Glutamatergic neuron (in vitro differentiated cells): ENCODE data around the gene GOLGA8J. TPM values are rescaled to one million over a fixed set of nuclear protein-coding genes. Genes with fewer than 3 reads are reported as not detected.

Experiments
- DNase-seq: peaks from one replicate; pipeline ENCODE4 v3.0.0; 2022
- H3K27ac Mint-ChIP-seq: one replicate; pipeline ENCODE4 v1.8.0; 2020; ENCODE audit warnings: mild to moderate bottlenecking, mixed read lengths, inconsistent platforms; ENCODE audit not compliant: unreplicated experiment
- H3K27me3 Mint-ChIP-seq: one replicate; pipeline ENCODE4 v1.8.0; 2020; ENCODE audit warnings: mild to moderate bottlenecking, moderate library complexity, mixed read lengths, inconsistent platforms; ENCODE audit not compliant: unreplicated experiment
- H3K36me3 Mint-ChIP-seq: one replicate; pipeline ENCODE4 v1.8.0; 2020; ENCODE audit warnings: mild to moderate bottlenecking, mixed read lengths, inconsistent platforms; ENCODE audit not compliant: unreplicated experiment
- H3K4me1 Mint-ChIP-seq: one replicate; pipeline ENCODE4 v1.8.0; 2020; ENCODE audit warnings: mild to moderate bottlenecking, low read depth, mixed read lengths, inconsistent platforms; ENCODE audit not compliant: unreplicated experiment
- H3K4me3 Mint-ChIP-seq: one replicate; pipeline ENCODE4 v1.8.0; 2020; ENCODE audit warnings: mild to moderate bottlenecking, mixed read lengths, inconsistent platforms; ENCODE audit not compliant: unreplicated experiment
- H3K9me3 Mint-ChIP-seq: one replicate; pipeline ENCODE4 v1.8.0; 2020; ENCODE audit warnings: mild to moderate bottlenecking, moderate library complexity, mixed read lengths, inconsistent platforms; ENCODE audit not compliant: unreplicated experiment
- CTCF ChIP-seq: fragments of 200-600 bp; sonication (generic); IDR thresholded peaks from one replicate; pipeline ENCODE4 v1.5.0; 2021; ENCODE audit not compliant: partially characterized antibody, unreplicated experiment
- total RNA-seq: library from RNA; stranded (reverse); fragmentation: NEBNext Ultra II Directional; extraction: Animal tissue kit (Norgen Biotek cat#: 25700); gene quantifications from one replicate; pipeline ENCODE4 v1.2.1, GENCODE V29; 2021; ENCODE audit not compliant: unreplicated experiment

The GOLGA8J gene
- total RNA-seq, 1 donor from 2014 or later: not detected

- no peak for DNase-seq
- Mint-ChIP-seq H3K9me3 (peaks cover 3% of the 10 kb centered on the region), H3K27ac (peak overlapping the region; percentile 45), H3K27me3 (peaks cover 2% of the 10 kb centered on the region), H3K36me3 (no peaks in the 10 kb centered on the region), H3K4me1 (peaks cover 7% of the 10 kb centered on the region), H3K4me3 (no peak overlapping the region)
- no peak for TF ChIP-seq CTCF
These were observed 36.3 kb upstream of the GOLGA8J start for GRCh38 chr15:30046430-30046829.

GRCh38 chr15:30055604-30056003, 27.2 kb upstream of the GOLGA8J start:
- Mint-ChIP-seq H3K36me3 (no peaks in the 10 kb centered on the region), H3K27me3 (peaks cover 3% of the 10 kb centered on the region), H3K27ac (no peak overlapping the region), H3K9me3 (no peaks in the 10 kb centered on the region), H3K4me1 (no peaks in the 10 kb centered on the region), H3K4me3 (no peak overlapping the region)
- TF ChIP-seq CTCF: no peak
- no peak for DNase-seq

- no peak for TF ChIP-seq CTCF
- Mint-ChIP-seq H3K27me3 (peaks cover 3% of the 10 kb centered on the region), H3K36me3 (no peaks in the 10 kb centered on the region), H3K9me3 (no peaks in the 10 kb centered on the region), H3K4me3 (no peak overlapping the region), H3K4me1 (no peaks in the 10 kb centered on the region), H3K27ac (no peak overlapping the region)
- no peak for DNase-seq
These were observed 26.6 kb upstream of the GOLGA8J start for GRCh38 chr15:30056166-30056565.

GRCh38 chr15:30059771-30060170, 23.0 kb upstream of the GOLGA8J start:
- DNase-seq: no peak
- H3K36me3 Mint-ChIP-seq: no peaks in the 10 kb centered on the region
- no peaks in the 10 kb centered on the region for H3K4me1 Mint-ChIP-seq
- H3K27me3 Mint-ChIP-seq: peaks cover 3% of the 10 kb centered on the region
- H3K27ac Mint-ChIP-seq: no peak overlapping the region
- H3K4me3 Mint-ChIP-seq: no peak overlapping the region
- no peaks in the 10 kb centered on the region for H3K9me3 Mint-ChIP-seq
- TF ChIP-seq CTCF: no peak

- Mint-ChIP-seq H3K36me3 (peaks cover 2% of the 10 kb centered on the region), H3K27me3 (peaks cover 3% of the 10 kb centered on the region), H3K4me1 (no peaks in the 10 kb centered on the region), H3K4me3 (no peak overlapping the region), H3K27ac (no peak overlapping the region), H3K9me3 (no peaks in the 10 kb centered on the region)
- DNase-seq: no peak
- TF ChIP-seq CTCF: no peak
These were observed 19.9 kb upstream of the GOLGA8J start for GRCh38 chr15:30062881-30063280.
